Ectodermal cell (in vitro differentiated cells): ENCODE measurements around the gene PACS2.

ENCODE experiments used
- H3K27ac ChIP-seq: 2 replicates; pipeline ENCODE4 v1.7.0; 2013; ENCODE audit warnings: mild to moderate bottlenecking, low read depth, low read length; ENCODE audit not compliant: insufficient read depth, poor library complexity, severe bottlenecking
- H3K27me3 ChIP-seq: 2 replicates; pipeline ENCODE4 v1.7.0; 2013; ENCODE audit warnings: mild to moderate bottlenecking, low read length; ENCODE audit not compliant: insufficient read depth, control insufficient read depth, poor library complexity, severe bottlenecking
- H3K36me3 ChIP-seq: one replicate; pipeline ENCODE4 v1.7.0; 2013; ENCODE audit warnings: low read length; ENCODE audit not compliant: control insufficient read depth, insufficient read depth
- H3K4me1 ChIP-seq: one replicate; pipeline ENCODE4 v1.7.0; 2013; ENCODE audit warnings: low read length; ENCODE audit not compliant: control insufficient read depth, insufficient read depth
- H3K4me3 ChIP-seq: 2 replicates; pipeline ENCODE4 v1.7.0; 2013; ENCODE audit warnings: low read depth, low read length, control low read depth; ENCODE audit not compliant: insufficient read depth
- H3K9me3 ChIP-seq: 2 replicates; pipeline ENCODE4 v1.7.0; 2013; ENCODE audit warnings: mild to moderate bottlenecking, low read length, moderate library complexity; ENCODE audit not compliant: control insufficient read depth
- WGBS, 2 experiments: methylation state at CpG; one replicate each; pipeline ENCODE4 v1.1.7; 2013; ENCODE audit warnings: missing lambda C conversion rate in 2 of 2; 5-methylcytosine and 5-hydroxymethylcytosine counted together

The PACS2 gene

GRCh38 chr14:105351410-105351809, 36.9 kb downstream of the PACS2 start:
- Histone ChIP-seq H3K9me3 (no peaks in the 10 kb centered on the region), H3K27ac (no peak overlapping the region), H3K4me3 (no peak overlapping the region), H3K27me3 (peaks cover 4% of the 10 kb centered on the region), H3K4me1 (peaks cover 4% of the 10 kb centered on the region), H3K36me3 (no peaks in the 10 kb centered on the region)
- 92 to 93% methylated on average over 3 of the region's 3 CpGs for WGBS, 2 experiments

DNA sequence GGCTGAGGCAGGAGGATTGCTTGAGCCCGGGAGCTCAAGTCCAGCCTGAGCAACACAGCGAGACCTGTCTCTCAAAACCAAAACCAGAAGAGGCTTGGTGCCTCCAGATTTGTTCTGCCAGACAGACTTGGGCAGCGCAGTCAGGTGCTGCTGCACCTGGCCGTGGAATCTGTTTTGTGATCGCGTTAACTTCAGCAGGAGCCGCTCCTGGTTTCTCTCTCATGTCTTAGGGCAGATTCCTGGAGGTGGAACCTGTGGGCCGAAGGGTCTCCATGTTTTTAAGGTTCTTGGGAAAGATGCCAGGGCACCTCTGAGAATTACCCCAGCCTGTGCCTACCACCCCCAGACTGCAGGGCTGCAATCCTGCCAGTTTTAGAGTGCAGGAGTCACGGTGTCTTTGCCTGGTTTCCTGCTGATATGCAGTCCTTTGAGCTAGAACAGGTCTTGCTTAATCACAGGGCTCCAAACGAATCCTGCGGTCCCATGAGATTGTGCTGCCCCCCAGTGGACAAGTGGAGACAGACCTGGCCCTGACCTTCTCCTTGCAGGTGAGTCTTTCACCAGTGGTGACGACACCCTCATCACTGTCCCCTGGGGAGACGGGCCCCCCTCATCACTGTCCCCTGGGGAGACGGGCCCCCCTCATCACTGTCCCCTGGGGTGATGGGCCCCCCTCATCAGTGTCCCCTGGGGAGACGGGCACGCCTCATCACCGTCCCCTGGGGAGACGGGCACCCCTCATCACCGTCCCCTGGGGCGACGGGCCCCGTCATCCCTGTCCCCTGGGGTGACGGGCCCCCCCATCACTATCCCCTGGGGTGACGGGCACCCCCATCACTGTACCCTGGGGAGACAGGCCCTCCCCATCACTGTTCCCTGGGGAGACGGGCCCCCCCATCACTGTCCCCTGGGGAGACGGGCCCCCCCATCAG, 37.6 kb downstream of the PACS2 start:
- Histone ChIP-seq H3K27ac (no peak overlapping the region), H3K36me3 (no peaks in the 10 kb centered on the region)
- 67 to 69% methylated on average over 25 to 26 of the region's 26 CpGs for WGBS, 2 experiments

DNA sequence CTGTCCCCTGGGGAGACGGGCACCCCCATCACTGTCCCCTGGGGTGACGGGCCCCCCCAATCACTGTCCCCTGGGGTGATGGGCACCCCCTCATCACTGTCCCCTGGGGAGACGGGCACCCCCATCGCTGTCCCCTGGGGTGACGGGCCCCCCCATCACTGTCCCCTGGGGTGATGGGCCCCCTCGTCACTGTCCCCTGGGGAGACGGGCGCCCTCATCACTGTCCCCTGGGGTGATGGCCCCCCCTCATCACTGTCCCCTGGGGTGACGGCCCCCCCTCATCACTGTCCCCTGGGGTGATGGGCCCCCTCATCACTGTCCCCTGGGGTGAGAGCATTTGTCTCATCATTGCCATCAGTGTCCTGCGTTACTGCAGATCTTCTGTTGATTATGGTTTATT, 38.6 kb downstream of the PACS2 start:
- Histone ChIP-seq H3K9me3 (no peaks in the 10 kb centered on the region), H3K27me3 (peaks cover 4% of the 10 kb centered on the region), H3K27ac (no peak overlapping the region), H3K36me3 (no peaks in the 10 kb centered on the region), H3K4me3 (no peak overlapping the region), H3K4me1 (peaks cover 18% of the 10 kb centered on the region)
- WGBS, 2 experiments: 94% methylated on average over 10 of the region's 10 CpGs

More for the DNA sequence above, 37.6 kb downstream of the PACS2 start:
- Histone ChIP-seq H3K4me3 (no peak overlapping the region), H3K4me1 (peaks cover 9% of the 10 kb centered on the region), H3K27me3 (peaks cover 4% of the 10 kb centered on the region), H3K9me3 (no peaks in the 10 kb centered on the region)

GRCh38 chr14:105354541-105354940, 40.0 kb downstream of the PACS2 start:
- 96 to 97% methylated on average over 20 of the region's 20 CpGs for WGBS, 2 experiments
- H3K9me3 ChIP-seq: no peaks in the 10 kb centered on the region

GRCh38 chr14:105355049-105355575, 40.6 kb downstream of the PACS2 start:
- Histone ChIP-seq H3K36me3 (no peaks in the 10 kb centered on the region), H3K27me3 (peaks cover 4% of the 10 kb centered on the region), H3K4me3 (no peak overlapping the region), H3K27ac (no peak overlapping the region), H3K9me3 (no peaks in the 10 kb centered on the region), H3K4me1 (peaks cover 18% of the 10 kb centered on the region)
- WGBS, 2 experiments: 94 to 95% methylated on average over 27 of the region's 27 CpGs

More at GRCh38 chr14:105354541-105354940, 40.0 kb downstream of the PACS2 start:
- Histone ChIP-seq H3K27ac (no peak overlapping the region), H3K4me3 (no peak overlapping the region), H3K36me3 (no peaks in the 10 kb centered on the region), H3K4me1 (peaks cover 18% of the 10 kb centered on the region), H3K27me3 (peaks cover 4% of the 10 kb centered on the region)

DNA sequence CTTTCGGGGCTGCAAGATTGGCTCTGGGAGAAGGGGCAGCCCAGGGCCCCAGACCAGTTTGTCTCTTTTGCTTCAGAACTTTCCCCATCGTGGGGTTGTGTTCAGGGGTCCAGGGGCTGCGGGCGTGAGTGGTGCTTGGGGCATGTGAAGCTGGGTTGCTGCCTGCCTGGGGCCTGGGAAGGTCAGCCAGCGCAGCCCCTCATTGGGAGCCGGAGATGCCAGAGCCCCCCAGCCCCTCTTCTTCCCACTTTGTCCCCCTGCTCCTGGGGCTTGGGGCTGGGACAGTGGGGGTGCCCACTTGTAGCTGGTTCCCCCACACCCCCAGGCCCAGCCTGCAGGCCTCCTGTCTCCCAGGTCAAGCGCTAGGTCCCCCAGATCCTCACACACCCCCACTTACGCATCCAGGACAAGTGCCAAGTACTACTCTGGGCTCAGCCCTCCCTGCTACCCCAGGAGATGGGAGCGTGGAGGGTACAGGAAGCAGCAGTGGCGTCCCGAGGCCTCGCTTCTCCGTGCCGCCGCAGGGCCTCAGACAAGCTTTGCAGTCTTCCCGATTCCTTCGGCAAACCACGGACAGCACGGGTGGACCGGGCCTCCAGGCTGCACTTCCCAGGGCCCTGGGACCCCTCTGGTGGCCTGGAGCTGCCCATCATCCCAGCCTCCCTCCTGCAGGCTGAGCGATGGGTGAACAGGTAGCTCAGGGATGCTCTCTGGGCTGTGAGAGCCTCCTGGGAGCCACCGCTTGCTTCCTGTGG, 41.5 kb downstream of the PACS2 start:
- Histone ChIP-seq H3K9me3 (no peaks in the 10 kb centered on the region), H3K4me3 (no peak overlapping the region), H3K36me3 (no peaks in the 10 kb centered on the region), H3K27ac (no peak overlapping the region), H3K27me3 (peaks cover 4% of the 10 kb centered on the region), H3K4me1 (peaks cover 18% of the 10 kb centered on the region)
- WGBS, 2 experiments: 83 to 84% methylated on average over 22 of the region's 22 CpGs

GRCh38 chr14:105356927-105357326, 42.4 kb downstream of the PACS2 start:
- no peaks in the 10 kb centered on the region for H3K36me3 ChIP-seq
- H3K9me3 ChIP-seq: no peaks in the 10 kb centered on the region
- H3K4me1 ChIP-seq: peaks cover 18% of the 10 kb centered on the region
- no peak overlapping the region for H3K27ac ChIP-seq
- peaks cover 4% of the 10 kb centered on the region for H3K27me3 ChIP-seq
- 26 to 27% methylated on average over 9 of the region's 9 CpGs for WGBS, 2 experiments
- H3K4me3 ChIP-seq: no peak overlapping the region

GRCh38 chr14:105357626-105358025, 43.1 kb downstream of the PACS2 start:
- Histone ChIP-seq H3K9me3 (no peaks in the 10 kb centered on the region), H3K4me3 (no peak overlapping the region), H3K27ac (no peak overlapping the region), H3K4me1 (peaks cover 18% of the 10 kb centered on the region), H3K27me3 (peaks cover 4% of the 10 kb centered on the region), H3K36me3 (no peaks in the 10 kb centered on the region)
- 97% methylated on average over 17 of the region's 17 CpGs for WGBS, 2 experiments

DNA sequence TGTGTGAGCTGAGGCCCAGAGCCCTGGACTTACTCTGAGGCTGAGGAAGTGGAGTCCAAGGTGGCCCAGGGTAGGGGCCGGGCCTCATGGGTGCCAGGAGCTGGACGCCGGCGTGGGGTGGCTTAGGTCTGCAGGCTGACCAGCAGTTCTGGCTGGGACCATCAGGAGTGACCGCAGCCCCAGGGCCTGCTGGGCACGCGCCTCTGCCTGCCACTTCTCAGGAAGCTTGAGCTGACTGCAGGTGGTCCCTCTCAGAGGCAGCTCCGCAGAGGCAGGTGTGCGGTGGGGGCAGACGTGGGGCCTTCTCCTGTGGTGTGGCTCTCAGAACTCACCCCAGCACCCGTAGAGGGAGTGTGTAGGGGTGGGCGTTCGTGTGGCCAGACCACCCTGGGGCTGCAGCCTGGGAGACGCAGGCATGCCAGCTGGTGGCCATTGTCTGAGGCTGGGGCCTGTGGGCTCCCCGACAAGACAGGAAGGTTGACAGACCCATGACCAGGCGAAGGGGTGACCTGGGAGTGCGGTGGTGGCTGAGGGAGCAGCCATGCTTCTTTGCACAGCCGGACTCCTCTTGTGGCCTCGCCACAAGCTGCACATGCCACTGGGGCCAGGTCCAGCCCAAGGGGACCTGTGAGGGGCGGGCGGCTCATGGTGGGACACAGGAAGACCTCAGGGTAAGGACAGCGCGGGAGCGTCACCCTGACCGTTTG, 43.7 kb downstream of the PACS2 start:
- H3K4me3 ChIP-seq: no peak overlapping the region
- peaks cover 8% of the 10 kb centered on the region for H3K27me3 ChIP-seq
- 95 to 96% methylated on average over 25 of the region's 25 CpGs for WGBS, 2 experiments
- H3K4me1 ChIP-seq: peaks cover 18% of the 10 kb centered on the region
- H3K36me3 ChIP-seq: no peaks in the 10 kb centered on the region
- H3K27ac ChIP-seq: no peak overlapping the region
- no peaks in the 10 kb centered on the region for H3K9me3 ChIP-seq
